NB4 (cell line): ENCODE data around the gene FSIP2.

Experiments
- DNase-seq: peaks from one replicate; pipeline ENCODE4 v3.0.0; 2010; ENCODE audit warnings: low read depth
- H3K4me3 ChIP-seq: one replicate; pipeline ENCODE4 v1.5.1; 2011; ENCODE audit warnings: mild to moderate bottlenecking, low read depth, low read length, moderate library complexity
- CTCF ChIP-seq: IDR thresholded peaks from one replicate; pipeline ENCODE4 v1.5.1; 2012; ENCODE audit warnings: low read depth, low read length
- MAX ChIP-seq: IDR thresholded peaks from 2 replicates; pipeline ENCODE4 v1.6.1; 2011; ENCODE audit warnings: low read depth, low read length
- MYC ChIP-seq: IDR thresholded peaks from 2 replicates; pipeline ENCODE4 v1.6.1; 2011; ENCODE audit warnings: low read depth, low read length
- POLR2A ChIP-seq: IDR thresholded peaks from 2 replicates; pipeline ENCODE4 v1.6.1; 2011; ENCODE audit warnings: mild to moderate bottlenecking; ENCODE audit not compliant: insufficient read length; ENCODE audit errors: extremely low read depth

Gene FSIP2

GRCh38 chr2:185785156-185785555 is 46.6 kb downstream of the FSIP2 start:
- TF ChIP-seq CTCF (no peak), MYC (no peak), MAX (no peak), POLR2A (no peak)
- no peak overlapping the region for H3K4me3 ChIP-seq
- no peak for DNase-seq

- TF ChIP-seq CTCF, result no peak
- TF ChIP-seq POLR2A, result no peak
- TF ChIP-seq MAX, result no peak
- TF ChIP-seq MYC, result no peak
- DNase-seq, result no peak
- H3K4me3 ChIP-seq, result no peak overlapping the region
These were observed 47.4 kb downstream of the FSIP2 start for GRCh38 chr2:185785851-185786473.

GRCh38 chr2:185787227-185788145 is 48.9 kb downstream of the FSIP2 start:
- H3K4me3 ChIP-seq, result no peak overlapping the region
- DNase-seq, result no peak
- TF ChIP-seq MYC (no peak), CTCF (no peak), POLR2A (no peak), MAX (no peak)

- DNase-seq, result no peak
These were observed 51.8 kb downstream of the FSIP2 start for GRCh38 chr2:185790361-185790760.

More at GRCh38 chr2:185790361-185790760, 51.8 kb downstream of the FSIP2 start:
- H3K4me3 ChIP-seq, result no peak overlapping the region
- TF ChIP-seq MAX (no peak), POLR2A (no peak), MYC (no peak), CTCF (no peak)
